Activated CD4-positive, alpha-beta memory T cell treated with anti-CD3 and anti-CD28 coated beads for 36 hours (primary cell): ENCODE data around the gene PRDX3. TPM values are rescaled to one million over a fixed set of nuclear protein-coding genes. Genes with fewer than 3 reads are reported as not detected.

Experiments
- CTCF ChIA-PET: fragments of 350-600 bp; sonication (Branson Sonifier 250); formaldehyde crosslinking; loops from one replicate; lab custom pipeline; 2021; ENCODE audit warnings: antibody characterized with exemption, inconsistent platforms; lab: Charles Lee
- POLR2A ChIA-PET: fragments of 350-600 bp; sonication (Branson Sonifier 250); formaldehyde crosslinking; loops from one replicate; lab custom pipeline; 2021; ENCODE audit warnings: antibody characterized with exemption; lab: Charles Lee
- DNase-seq: peaks from one replicate; pipeline ENCODE4 v3.0.0-alpha.2; 2020
- H3K27ac Mint-ChIP-seq: one replicate; pipeline ENCODE4 v1.8.0; 2021; ENCODE audit warnings: mixed read lengths
- H3K27me3 Mint-ChIP-seq: one replicate; pipeline ENCODE4 v1.8.0; 2021; ENCODE audit warnings: mixed read lengths
- H3K36me3 Mint-ChIP-seq: one replicate; pipeline ENCODE4 v1.8.0; 2021; ENCODE audit warnings: mixed read lengths
- H3K4me1 Mint-ChIP-seq: one replicate; pipeline ENCODE4 v1.8.0; 2021; ENCODE audit warnings: low read depth, mixed read lengths
- H3K4me3 Mint-ChIP-seq: one replicate; pipeline ENCODE4 v1.8.0; 2021; ENCODE audit warnings: mild to moderate bottlenecking, mixed read lengths
- H3K9me3 Mint-ChIP-seq: one replicate; pipeline ENCODE4 v1.8.0; 2021; ENCODE audit warnings: mixed read lengths
- intact Hi-C: fragments of 100-400 bp; cut with micrococcal nuclease; formaldehyde crosslinking; loops from one replicate; pipeline ENCODE4 v1.15.1; 2023
- total RNA-seq, 2 experiments: library from RNA; stranded (reverse); gene quantifications; one replicate each; pipeline ENCODE4 v1.2.3, GENCODE V29; 2021

PRDX3 gene
- 100 to 1,000 TPM; 173 to 182 TPM for total RNA-seq

DNA sequence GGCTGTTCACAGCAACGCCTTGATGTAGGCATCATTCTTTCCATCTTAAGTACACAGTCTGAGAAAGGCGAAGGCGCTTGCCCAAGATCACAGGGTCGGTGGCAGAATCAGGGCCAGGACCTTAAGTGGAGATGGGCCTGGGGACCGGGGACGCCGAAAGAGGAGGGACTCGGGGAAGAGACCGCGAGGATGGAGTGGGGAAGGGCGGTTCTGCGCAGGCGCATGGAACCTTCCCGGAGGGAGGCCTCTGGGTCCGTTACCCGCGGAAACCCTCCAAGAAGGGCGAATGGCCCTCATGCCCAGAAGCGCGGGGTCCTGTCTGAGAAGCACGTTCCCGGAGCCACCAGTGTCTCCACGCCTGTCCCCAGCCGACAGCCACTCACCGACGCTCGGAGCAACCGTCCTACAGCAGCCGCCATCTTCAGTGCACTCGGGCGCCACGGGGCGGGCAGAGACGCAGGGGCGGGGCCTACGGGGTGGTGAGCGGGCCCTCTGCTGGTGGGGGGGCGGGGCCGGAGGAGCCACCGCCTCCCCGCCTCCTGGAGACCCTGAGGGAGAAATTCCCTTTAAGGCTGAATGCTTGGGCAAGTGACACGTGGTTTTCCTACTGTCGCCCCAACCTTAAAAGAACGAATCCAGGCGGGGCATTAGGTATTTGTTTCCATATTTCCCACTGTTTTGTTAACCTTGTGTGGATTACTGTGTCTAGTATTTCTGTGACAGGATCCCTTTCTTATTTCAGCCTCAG lies at the start of gene PRDX3:
PRDX3 (minus strand) TSS at position 441 of the 748 bp plus-strand sequence; CDS start at position 419, 22 bp downstream.
- Mint-ChIP-seq H3K4me1 (peaks cover 35% of the 10 kb centered on the region), H3K27me3 (no peaks in the 10 kb centered on the region), H3K4me3 (peak within 1 kb of the TSS; percentile 88), H3K27ac (peak within 1 kb of the TSS; percentile 94), H3K9me3 (no peaks in the 10 kb centered on the region), H3K36me3 (peaks cover 28% of the 10 kb centered on the region)
- DNase-seq, result peak; percentile 96
- POLR2A ChIA-PET, result interaction anchor here (0.9 to 1.3 kb wide), 3 partner anchors 13 to 47 kb away, joined by 3 to 4 read pairs (median 3); partner anchors contain the start of genes GRK5 and SFXN4
- CTCF ChIA-PET, result interaction anchor here (1.0 to 1.8 kb wide), 5 partner anchors 19 to 47 kb away, joined by 3 to 8 read pairs (median 4); partner anchors contain the start of gene GRK5
- intact Hi-C loops, result loop anchor here (1.0 to 5.0 kb wide), 5 partner anchors 13 to 364 kb away; partner anchors contain the start of genes EIF3A, GRK5, RGS10 and SFXN4

DNA sequence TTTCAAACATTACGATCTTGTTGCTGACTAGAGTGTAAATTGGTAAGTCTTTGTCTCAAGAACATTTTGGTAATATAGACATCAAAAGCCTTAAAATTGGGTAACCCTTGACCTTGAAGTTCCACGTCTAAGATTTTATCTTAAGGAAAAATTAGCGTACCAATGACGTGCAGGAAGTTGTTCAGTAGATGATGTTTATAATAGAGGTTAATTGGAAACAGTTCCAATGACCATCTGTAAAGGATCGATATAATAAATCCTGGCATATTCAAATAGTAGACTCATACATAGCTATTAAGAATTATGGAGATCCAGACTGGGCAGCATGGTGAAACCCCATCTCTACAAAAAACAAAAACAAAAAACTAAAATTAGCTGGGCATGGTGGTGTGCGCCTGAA lies 49.2 kb upstream of the PRDX3 start:
- no peak for DNase-seq
- Mint-ChIP-seq H3K36me3 (peaks cover 12% of the 10 kb centered on the region), H3K4me3 (no peak overlapping the region), H3K27ac (no peak overlapping the region), H3K9me3 (peaks cover 18% of the 10 kb centered on the region), H3K27me3 (no peaks in the 10 kb centered on the region), H3K4me1 (peaks cover 22% of the 10 kb centered on the region)
- intact Hi-C loops, result no loop called here
- CTCF ChIA-PET, result no interaction called here
- POLR2A ChIA-PET, result no interaction called here

DNA sequence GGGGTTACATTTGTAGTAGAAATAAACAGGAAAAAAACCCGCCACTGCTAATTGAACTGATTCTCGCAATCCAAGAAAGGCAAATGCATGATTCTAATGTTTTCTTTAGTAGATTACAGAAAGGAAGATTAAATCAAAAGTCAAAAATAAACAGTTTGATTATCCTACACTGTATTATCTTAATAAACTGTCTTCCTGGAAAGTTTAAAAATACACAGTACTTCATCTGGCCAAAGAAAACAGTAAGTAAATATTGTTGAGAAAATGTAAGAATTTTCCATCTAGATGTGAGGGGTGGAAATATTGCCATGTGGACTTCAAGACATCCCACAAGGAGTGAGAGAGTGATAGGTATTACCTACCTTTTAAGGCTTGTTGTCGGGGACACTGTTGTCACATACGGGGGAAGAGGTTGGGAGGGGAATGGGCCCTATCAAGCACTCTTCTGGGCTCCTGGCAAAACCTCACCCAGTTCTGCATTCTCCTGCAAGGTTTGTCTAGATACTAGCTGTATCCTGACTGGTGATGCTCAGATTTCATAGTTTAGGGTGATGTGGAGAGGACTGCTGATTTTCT lies 46.6 kb upstream of the PRDX3 start:
- ChIA-PET POLR2A (no interaction called here), CTCF (no interaction called here)
- intact Hi-C loops, result no loop called here
- Mint-ChIP-seq H3K36me3 (no peaks in the 10 kb centered on the region), H3K27me3 (no peaks in the 10 kb centered on the region), H3K27ac (no peak overlapping the region), H3K9me3 (peaks cover under 1% of the 10 kb centered on the region), H3K4me3 (no peak overlapping the region), H3K4me1 (peaks cover 25% of the 10 kb centered on the region)
- no peak for DNase-seq

DNA sequence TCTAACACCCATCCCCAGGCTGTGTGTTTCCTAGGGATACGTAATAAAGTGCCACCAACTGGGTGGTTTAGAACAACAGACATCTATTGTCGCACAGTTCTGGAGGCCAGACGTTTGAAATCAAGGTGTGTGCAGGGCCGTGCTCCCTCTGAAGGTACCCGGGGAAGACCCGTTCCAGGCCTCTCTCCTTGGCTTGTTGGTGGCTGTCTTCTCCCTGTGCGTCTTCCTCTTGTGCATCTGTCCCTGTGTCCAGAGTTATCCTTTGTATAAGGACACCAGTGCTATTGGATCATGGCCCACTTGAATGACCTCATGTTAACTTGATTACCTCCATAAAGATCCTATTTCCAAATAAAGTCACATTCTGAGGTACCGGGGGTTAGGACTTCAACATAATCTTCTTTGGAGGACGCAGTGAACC lies 44.4 kb upstream of the PRDX3 start:
- no peak for DNase-seq
- Mint-ChIP-seq H3K27ac (no peak overlapping the region), H3K4me3 (no peak overlapping the region), H3K4me1 (peaks cover 27% of the 10 kb centered on the region), H3K36me3 (no peaks in the 10 kb centered on the region), H3K9me3 (no peaks in the 10 kb centered on the region), H3K27me3 (no peaks in the 10 kb centered on the region)
- intact Hi-C loops, result no loop called here
- POLR2A ChIA-PET, result no interaction called here
- CTCF ChIA-PET, result interaction anchor here (1.3 kb wide), 1 partner anchor 13 kb away, joined by 7 read pairs; no protein-coding TSS in a partner anchor

DNA sequence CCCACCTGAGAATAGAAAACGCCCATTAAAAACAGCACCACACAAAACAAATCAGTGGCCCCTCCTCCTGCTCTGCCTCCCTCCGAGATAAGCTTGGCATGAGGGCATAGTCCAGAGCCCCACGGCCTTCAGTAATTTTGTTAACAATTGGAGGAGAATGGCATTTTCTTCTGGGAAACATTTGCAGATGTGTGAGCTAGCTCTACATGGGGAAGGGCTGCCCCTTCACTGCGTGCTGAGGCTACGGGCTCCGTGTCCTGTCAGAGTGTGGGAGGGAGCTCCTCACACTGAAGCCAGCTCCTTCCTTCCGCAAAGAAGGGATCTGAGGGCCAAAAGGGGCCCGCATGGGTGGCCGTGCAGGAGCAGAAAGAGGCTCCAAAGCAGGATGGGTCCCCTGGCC lies 43.9 kb upstream of the PRDX3 start:
- no peaks in the 10 kb centered on the region for H3K36me3 Mint-ChIP-seq
- H3K27ac Mint-ChIP-seq, result no peak overlapping the region
- no peak overlapping the region for H3K4me3 Mint-ChIP-seq
- no peak for DNase-seq
- no peaks in the 10 kb centered on the region for H3K9me3 Mint-ChIP-seq
- ChIA-PET POLR2A (interaction anchor here (0.6 kb wide), 1 partner anchor 244 kb away, joined by 3 read pairs; no protein-coding TSS in a partner anchor), CTCF (interaction anchor here (0.8 to 1.3 kb wide), 2 partner anchors 13 to 223 kb away, joined by 3 to 7 read pairs; no protein-coding TSS in a partner anchor)
- peaks cover 27% of the 10 kb centered on the region for H3K4me1 Mint-ChIP-seq
- intact Hi-C loops, result no loop called here
- H3K27me3 Mint-ChIP-seq, result no peaks in the 10 kb centered on the region

DNA sequence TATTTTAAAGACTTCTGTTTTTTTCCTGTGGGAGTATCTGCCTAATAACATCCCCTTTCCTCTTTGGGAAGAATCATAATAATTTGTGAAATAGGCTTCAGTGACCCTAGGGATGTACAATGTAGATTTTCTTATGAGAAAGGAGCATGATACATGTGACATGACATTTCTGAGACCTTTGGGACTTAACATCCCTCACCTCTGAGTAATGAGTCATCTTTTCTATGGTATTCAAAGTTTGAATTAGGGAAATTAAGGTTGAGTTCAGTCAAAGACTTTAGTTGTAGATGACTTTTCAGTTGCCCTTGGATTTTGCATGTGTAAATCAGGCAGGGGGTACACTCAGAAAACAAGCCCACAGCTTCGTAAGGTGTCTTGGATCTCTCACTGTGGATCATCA lies 43.1 kb upstream of the PRDX3 start:
- Mint-ChIP-seq H3K9me3 (no peaks in the 10 kb centered on the region), H3K4me1 (peaks cover 27% of the 10 kb centered on the region), H3K27ac (peak overlapping the region; percentile 54), H3K27me3 (no peaks in the 10 kb centered on the region), H3K4me3 (no peak overlapping the region), H3K36me3 (no peaks in the 10 kb centered on the region)
- ChIA-PET CTCF (interaction anchor here (0.8 to 1.3 kb wide), 2 partner anchors 12 to 224 kb away, joined by 3 to 7 read pairs; no protein-coding TSS in a partner anchor), POLR2A (no interaction called here)
- no peak for DNase-seq
- intact Hi-C loops, result no loop called here

DNA sequence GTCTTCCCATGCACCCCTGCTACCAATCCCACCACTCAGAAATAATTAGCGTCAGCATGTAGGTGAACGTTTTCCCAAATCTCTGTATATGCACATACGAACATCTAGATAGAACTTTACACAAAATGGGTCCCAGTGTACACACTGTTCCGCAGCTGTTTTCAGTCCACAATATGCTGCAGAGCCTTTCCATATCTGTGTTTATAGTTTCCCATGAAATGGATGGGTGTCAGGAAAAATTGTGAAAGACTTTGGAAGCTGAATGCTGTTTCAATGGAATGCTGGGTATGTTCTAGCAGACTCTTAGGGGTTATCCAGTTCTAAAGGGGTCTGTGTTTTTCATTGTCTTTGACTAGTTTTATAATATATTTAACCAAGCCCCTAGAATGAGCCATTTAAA lies 42.6 kb upstream of the PRDX3 start:
- Mint-ChIP-seq H3K36me3 (no peaks in the 10 kb centered on the region), H3K27ac (no peak overlapping the region), H3K4me3 (no peak overlapping the region), H3K4me1 (peaks cover 27% of the 10 kb centered on the region), H3K9me3 (no peaks in the 10 kb centered on the region), H3K27me3 (no peaks in the 10 kb centered on the region)
- intact Hi-C loops, result no loop called here
- POLR2A ChIA-PET, result no interaction called here
- DNase-seq, result no peak
- CTCF ChIA-PET, result no interaction called here

DNA sequence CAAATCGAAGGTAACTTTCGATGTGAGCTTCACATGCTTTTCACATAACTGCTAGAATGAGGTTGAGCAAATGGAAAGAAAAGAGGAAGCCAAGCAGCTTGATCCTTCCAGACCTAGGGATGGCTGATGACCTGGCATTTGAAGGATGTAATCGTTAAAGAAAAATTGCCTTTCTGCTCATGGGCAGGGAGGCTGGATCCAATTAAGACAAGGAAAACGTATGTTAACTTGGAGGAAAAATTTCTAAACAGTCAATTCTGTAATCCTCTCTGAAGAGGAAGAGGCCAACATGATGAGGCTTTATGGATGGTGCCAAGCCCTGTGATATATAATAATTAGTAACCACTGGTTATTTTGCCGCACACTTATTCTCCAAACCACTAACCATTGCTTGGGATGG lies 41.3 kb upstream of the PRDX3 start:
- ChIA-PET CTCF (no interaction called here), POLR2A (interaction anchor here (0.6 kb wide), 1 partner anchor 243 kb away, joined by 3 read pairs; no protein-coding TSS in a partner anchor)
- Mint-ChIP-seq H3K4me1 (peaks cover 27% of the 10 kb centered on the region), H3K36me3 (no peaks in the 10 kb centered on the region), H3K27ac (no peak overlapping the region), H3K9me3 (no peaks in the 10 kb centered on the region), H3K27me3 (no peaks in the 10 kb centered on the region), H3K4me3 (no peak overlapping the region)
- intact Hi-C loops, result no loop called here
- no peak for DNase-seq

DNA sequence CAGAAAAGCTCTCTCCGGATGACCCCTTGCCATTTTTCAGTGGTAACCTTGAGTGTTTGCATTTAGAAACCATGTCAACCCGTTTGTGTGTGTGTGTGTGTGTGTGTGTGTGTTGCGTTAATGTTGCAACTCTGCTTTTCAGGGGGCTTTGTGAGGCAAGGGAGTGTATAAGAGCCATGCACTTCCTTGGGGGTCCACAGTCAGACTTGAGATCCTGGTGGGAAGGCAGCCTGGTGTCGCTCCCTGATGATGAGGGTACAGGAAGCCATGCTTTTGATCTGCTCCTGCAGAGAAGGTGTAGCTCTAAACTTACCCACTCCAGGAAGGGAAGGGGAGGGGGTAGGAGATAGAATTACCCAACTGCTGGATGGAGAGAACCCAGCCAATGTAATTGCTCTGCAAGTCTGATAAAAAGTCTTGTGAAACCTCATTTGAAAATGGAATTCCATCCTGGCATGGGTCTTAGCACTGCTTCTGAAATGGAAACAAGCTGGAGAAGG lies 39.4 kb upstream of the PRDX3 start:
- POLR2A ChIA-PET, result no interaction called here
- Mint-ChIP-seq H3K27ac (no peak overlapping the region), H3K9me3 (no peaks in the 10 kb centered on the region), H3K27me3 (no peaks in the 10 kb centered on the region), H3K4me3 (no peak overlapping the region), H3K36me3 (no peaks in the 10 kb centered on the region), H3K4me1 (peaks cover 34% of the 10 kb centered on the region)
- CTCF ChIA-PET, result interaction anchor here (0.8 kb wide), 1 partner anchor 118 kb away, joined by 3 read pairs; no protein-coding TSS in a partner anchor
- DNase-seq, result no peak
- intact Hi-C loops, result no loop called here

DNA sequence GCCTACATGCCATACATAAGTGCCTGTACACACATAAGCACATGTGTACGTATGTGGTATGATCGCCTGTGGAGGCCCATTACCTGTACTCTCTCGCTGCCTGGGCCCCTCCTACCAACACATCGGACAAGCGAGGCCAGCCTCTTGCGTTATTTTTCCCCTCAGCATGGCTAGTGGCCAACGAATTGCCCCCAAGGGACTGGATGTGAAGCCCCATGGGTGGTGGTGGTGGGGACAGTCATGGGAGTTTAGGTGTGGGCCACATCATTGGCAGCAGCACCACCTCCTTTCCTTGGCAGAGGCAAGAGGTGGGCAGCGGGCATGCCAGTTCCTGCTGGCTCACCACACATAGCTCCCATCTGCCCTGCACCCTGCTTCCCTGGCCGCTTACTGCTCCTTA lies 38.8 kb upstream of the PRDX3 start:
- Mint-ChIP-seq H3K9me3 (no peaks in the 10 kb centered on the region), H3K27me3 (no peaks in the 10 kb centered on the region), H3K27ac (no peak overlapping the region), H3K36me3 (no peaks in the 10 kb centered on the region), H3K4me1 (peaks cover 38% of the 10 kb centered on the region), H3K4me3 (no peak overlapping the region)
- intact Hi-C loops, result no loop called here
- CTCF ChIA-PET, result interaction anchor here (0.8 kb wide), 1 partner anchor 119 kb away, joined by 3 read pairs; no protein-coding TSS in a partner anchor
- DNase-seq, result no peak
- POLR2A ChIA-PET, result no interaction called here

DNA sequence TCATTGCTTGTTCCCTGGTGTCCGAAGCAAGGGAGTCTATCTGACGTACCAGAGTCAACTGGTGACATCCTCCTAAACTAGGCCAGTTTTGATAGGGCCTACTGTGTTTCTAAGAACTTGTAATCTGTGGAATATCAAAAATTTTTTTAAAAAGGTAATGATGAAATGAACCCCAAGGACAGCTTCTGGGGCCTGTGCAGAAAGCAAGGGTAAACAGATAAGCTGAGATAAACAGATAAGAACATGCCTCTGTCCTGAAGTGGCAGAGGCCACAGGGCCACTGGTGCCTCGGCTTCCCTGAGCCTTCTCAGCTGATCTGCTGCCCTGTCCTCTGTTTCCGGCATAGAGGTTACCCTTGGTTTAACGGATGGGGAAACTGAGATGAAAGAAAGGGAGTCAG lies 37.5 kb upstream of the PRDX3 start:
- POLR2A ChIA-PET, result no interaction called here
- intact Hi-C loops, result no loop called here

DNA sequence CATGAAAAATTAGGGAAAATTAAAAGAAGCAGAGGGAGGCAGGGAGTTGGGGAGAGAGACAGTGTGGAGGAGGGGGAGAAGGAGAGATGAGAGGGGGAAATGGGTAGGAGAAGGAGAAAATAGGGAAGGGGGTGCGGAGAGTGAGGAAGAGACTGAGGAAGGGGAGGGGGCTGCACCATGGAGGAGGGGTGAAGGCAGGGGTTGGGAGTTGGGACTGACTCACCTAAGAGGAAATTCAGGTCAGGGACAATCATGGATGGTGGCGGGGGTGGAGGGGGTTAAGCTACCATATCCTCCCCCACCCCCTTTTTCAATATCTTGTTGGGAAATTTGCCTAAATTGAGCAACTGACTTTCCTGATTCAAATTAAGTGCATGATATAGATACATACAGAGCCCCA lies 36.8 kb upstream of the PRDX3 start:
- Mint-ChIP-seq H3K27me3 (no peaks in the 10 kb centered on the region), H3K4me3 (no peak overlapping the region), H3K36me3 (no peaks in the 10 kb centered on the region), H3K27ac (no peak overlapping the region), H3K4me1 (peaks cover 43% of the 10 kb centered on the region), H3K9me3 (no peaks in the 10 kb centered on the region)
- no peak for DNase-seq
- CTCF ChIA-PET, result no interaction called here
- intact Hi-C loops, result no loop called here
- POLR2A ChIA-PET, result no interaction called here

More for the DNA sequence above, 37.5 kb upstream of the PRDX3 start:
- no peaks in the 10 kb centered on the region for H3K27me3 Mint-ChIP-seq
- no peak overlapping the region for H3K4me3 Mint-ChIP-seq
- DNase-seq, result no peak
- no peaks in the 10 kb centered on the region for H3K36me3 Mint-ChIP-seq
- no peak overlapping the region for H3K27ac Mint-ChIP-seq
- CTCF ChIA-PET, result no interaction called here
- H3K9me3 Mint-ChIP-seq, result no peaks in the 10 kb centered on the region
- H3K4me1 Mint-ChIP-seq, result peaks cover 38% of the 10 kb centered on the region
